K562 (cell line): ENCODE measurements around the gene LXN. TPM values are rescaled to one million over a fixed set of nuclear protein-coding genes. Genes with fewer than 3 reads are reported as not detected.

Source experiments
- ARHGAP35 ChIP-seq: fragments of 450-650 bp; IDR thresholded peaks from 2 replicates; pipeline ENCODE4 v1.6.1; 2018; ENCODE audit not compliant: partially characterized antibody
- ATF7 ChIP-seq: fragments of 450-650 bp; IDR thresholded peaks from 2 replicates; pipeline ENCODE4 v1.7.1; 2014; ENCODE audit warnings: mild to moderate bottlenecking, moderate library complexity
- FOXA1 ChIP-seq: fragments of 450-650 bp; IDR thresholded peaks from 2 replicates; pipeline ENCODE4 v1.6.1; 2016; ENCODE audit warnings: mild to moderate bottlenecking, borderline replicate concordance
- GABPB2 ChIP-seq: fragments of 250-450 bp; sonication (Bioruptor Pico); conservative IDR thresholded peaks from 2 replicates; pipeline ENCODE4 v1.5.1; 2021; ENCODE audit warnings: mild to moderate bottlenecking
- HCFC1 ChIP-seq: IDR thresholded peaks from 2 replicates; pipeline ENCODE4 v1.6.1; 2012; ENCODE audit warnings: low read depth, low read length, improper control_type of control experiment
- ILF3 ChIP-seq: fragments of 450-650 bp; IDR thresholded peaks from 2 replicates; pipeline ENCODE4 v1.6.1; 2018; ENCODE audit warnings: antibody characterized with exemption, mild to moderate bottlenecking, moderate library complexity, borderline replicate concordance
- IRF9 ChIP-seq: fragments of 450-650 bp; IDR thresholded peaks from 2 replicates; pipeline ENCODE4 v1.6.1; 2016; ENCODE audit warnings: missing biosample characterization, missing genetic modification characterization
- NBN ChIP-seq: fragments of 450-650 bp; IDR thresholded peaks from 2 replicates; pipeline ENCODE4 v1.6.1; 2016; ENCODE audit warnings: low read depth, mild to moderate bottlenecking
- NRF1 ChIP-seq, 2 experiments: fragments of 450-650 bp; IDR thresholded peaks in 1 of 2; conservative IDR thresholded peaks in 1 of 2; 2 replicates each; pipeline ENCODE4 v1.6.1; 2014; ENCODE audit warnings: mild to moderate bottlenecking in 2 of 2
- PPARD ChIP-seq: fragments of 250-450 bp; sonication (Bioruptor Pico); IDR thresholded peaks from 2 replicates; pipeline ENCODE4 v1.8.0; 2022; ENCODE audit warnings: inconsistent platforms, mild to moderate bottlenecking, moderate library complexity
- RBM34 ChIP-seq: fragments of 200-400 bp; formaldehyde crosslinking; IDR thresholded peaks from 2 replicates; pipeline ENCODE4 v1.6.1; 2018; ENCODE audit warnings: low read length, borderline replicate concordance; ENCODE audit not compliant: insufficient read depth
- SAFB ChIP-seq: fragments of 200-400 bp; formaldehyde crosslinking; IDR thresholded peaks from 2 replicates; pipeline ENCODE4 v1.6.1; 2017; ENCODE audit warnings: low read depth, low read length, borderline replicate concordance
- XRCC5 ChIP-seq: fragments of 200-400 bp; formaldehyde crosslinking; IDR thresholded peaks from 2 replicates; pipeline ENCODE4 v1.6.1; 2017; ENCODE audit warnings: low read depth, mild to moderate bottlenecking, low read length
- ZBTB34 ChIP-seq: fragments of 250-450 bp; sonication (Bioruptor Pico); IDR thresholded peaks from 2 replicates; pipeline ENCODE4 v1.8.0; 2021; ENCODE audit warnings: mild to moderate bottlenecking, moderate library complexity
- ZEB2 ChIP-seq: fragments of 450-650 bp; IDR thresholded peaks from 2 replicates; pipeline ENCODE4 v1.6.1; 2016
- ZNF324 ChIP-seq: fragments of 250-450 bp; sonication (Bioruptor Pico); IDR thresholded peaks from 2 replicates; pipeline ENCODE4 v1.4.0; 2020; ENCODE audit warnings: mild to moderate bottlenecking
- ZNF444 ChIP-seq: fragments of 250-450 bp; sonication (Bioruptor Pico); IDR thresholded peaks from 2 replicates; pipeline ENCODE4 v1.4.0; 2020; ENCODE audit warnings: mild to moderate bottlenecking, moderate library complexity
- polyA plus RNA-seq, 8 experiments: library from polyadenylated mRNA; depleted of rRNA in 4 of 8; stranded (reverse) in 5 of 8; unstranded in 3 of 8; fragments of >200 nt; fragmentation: Nextera tagmentation in 2 of 8; fragmentation: Illumina TruSeq in 1 of 8; extraction: Ambion mirVana in 2 of 8; extraction: Trizol in 1 of 8; gene quantifications; 2 replicates each; pipeline versions ENCODE4 v1.2.1 to v1.2.3, GENCODE V29; 2011 to 2014; ENCODE audit warnings: inconsistent platforms in 1 of 8, missing spikeins in 1 of 8
- total RNA-seq, 7 experiments: library from RNA; depleted of rRNA in 6 of 7; stranded (reverse); fragments of >200 nt in 6 of 7; fragmentation: Illumina TruSeq in 2 of 7; extraction: Trizol in 2 of 7; gene quantifications; 2 replicates each; pipeline versions ENCODE4 v1.2.1 to v1.2.3, GENCODE V29; 2011 to 2021; ENCODE audit warnings: low replicate concordance in 1 of 7
- TF ChIP-seq, protein P1 (sequence below), 2 experiments: IDR thresholded peaks; 2 replicates each; pipeline ENCODE4 v1.6.1; 2012; ENCODE audit warnings: improper control_type of control experiment in 2 of 2, low read depth in 2 of 2, low read length in 2 of 2, borderline replicate concordance in 1 of 2
- TF ChIP-seq, protein P2 (sequence below): fragments of 250-450 bp; sonication (Bioruptor Pico); IDR thresholded peaks from 2 replicates; pipeline ENCODE4 v1.4.0; 2020; ENCODE audit warnings: borderline replicate concordance
- TF ChIP-seq, protein P3 (sequence below): fragments of 250-450 bp; sonication (Bioruptor Pico); IDR thresholded peaks from 2 replicates; pipeline ENCODE4 v1.5.0; 2020; ENCODE audit warnings: mild to moderate bottlenecking

LXN gene
- total and polyA plus RNA-seq, 9 of the 15 experiments (the other 6 are each of a cell fraction or from before 2014, with no cell fraction given): 0.08 to 0.13 TPM; not detected in 7

- TF ChIP-seq SAFB (no peak), ZNF324 (CRISPR knock-in tag) (no peak), FOXA1 (no peak), ATF7 (peak; percentile 82; the same call in 1 of the 2 replicates), NBN (peak; percentile 85), HCFC1 (peak; percentile 87), ZNF444 (no peak), XRCC5 (peak; percentile 48; the same call in 1 of the 2 replicates), ARHGAP35 (no peak), GABPB2 (CRISPR knock-in tag) (no peak), NRF1 (conservative IDR thresholded peaks at IDR 0.05 in 1 of 2, IDR thresholded peaks at IDR 0.05 in 1 of 2) (peak; percentile 52 to 58; a peak in 3 of 4 replicates), ZBTB34 (CRISPR knock-in tag) (no peak), PPARD (CRISPR knock-in tag) (no peak), ILF3 (no peak), RBM34 (no peak), ZEB2 (0 out of 2 replicates have a peak, but pooled peaks have one; percentile 25), IRF9 (tag) (no peak)
- TF ChIP-seq, protein P1, sequence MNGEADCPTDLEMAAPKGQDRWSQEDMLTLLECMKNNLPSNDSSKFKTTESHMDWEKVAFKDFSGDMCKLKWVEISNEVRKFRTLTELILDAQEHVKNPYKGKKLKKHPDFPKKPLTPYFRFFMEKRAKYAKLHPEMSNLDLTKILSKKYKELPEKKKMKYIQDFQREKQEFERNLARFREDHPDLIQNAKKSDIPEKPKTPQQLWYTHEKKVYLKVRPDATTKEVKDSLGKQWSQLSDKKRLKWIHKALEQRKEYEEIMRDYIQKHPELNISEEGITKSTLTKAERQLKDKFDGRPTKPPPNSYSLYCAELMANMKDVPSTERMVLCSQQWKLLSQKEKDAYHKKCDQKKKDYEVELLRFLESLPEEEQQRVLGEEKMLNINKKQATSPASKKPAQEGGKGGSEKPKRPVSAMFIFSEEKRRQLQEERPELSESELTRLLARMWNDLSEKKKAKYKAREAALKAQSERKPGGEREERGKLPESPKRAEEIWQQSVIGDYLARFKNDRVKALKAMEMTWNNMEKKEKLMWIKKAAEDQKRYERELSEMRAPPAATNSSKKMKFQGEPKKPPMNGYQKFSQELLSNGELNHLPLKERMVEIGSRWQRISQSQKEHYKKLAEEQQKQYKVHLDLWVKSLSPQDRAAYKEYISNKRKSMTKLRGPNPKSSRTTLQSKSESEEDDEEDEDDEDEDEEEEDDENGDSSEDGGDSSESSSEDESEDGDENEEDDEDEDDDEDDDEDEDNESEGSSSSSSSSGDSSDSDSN (IDR thresholded peaks at IDR 0.05; ENCODE audit: borderline replicate concordance in 1 of 2, low read depth in 2 of 2, low read length in 2 of 2): peak in 1 of 2 experiments; percentile 67; a peak in 1 of 4 replicates
- TF ChIP-seq, protein P2, sequence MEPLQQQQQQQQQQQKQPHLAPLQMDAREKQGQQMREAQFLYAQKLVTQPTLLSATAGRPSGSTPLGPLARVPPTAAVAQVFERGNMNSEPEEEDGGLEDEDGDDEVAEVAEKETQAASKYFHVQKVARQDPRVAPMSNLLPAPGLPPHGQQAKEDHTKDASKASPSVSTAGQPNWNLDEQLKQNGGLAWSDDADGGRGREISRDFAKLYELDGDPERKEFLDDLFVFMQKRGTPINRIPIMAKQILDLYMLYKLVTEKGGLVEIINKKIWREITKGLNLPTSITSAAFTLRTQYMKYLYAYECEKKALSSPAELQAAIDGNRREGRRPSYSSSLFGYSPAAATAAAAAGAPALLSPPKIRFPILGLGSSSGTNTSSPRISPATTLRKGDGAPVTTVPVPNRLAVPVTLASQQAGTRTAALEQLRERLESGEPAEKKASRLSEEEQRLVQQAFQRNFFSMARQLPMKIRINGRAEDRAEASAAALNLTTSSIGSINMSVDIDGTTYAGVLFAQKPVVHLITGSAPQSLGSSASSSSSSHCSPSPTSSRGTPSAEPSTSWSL: 0 out of 2 replicates have a peak, but pooled peaks have one; percentile 52
- TF ChIP-seq, protein P3, sequence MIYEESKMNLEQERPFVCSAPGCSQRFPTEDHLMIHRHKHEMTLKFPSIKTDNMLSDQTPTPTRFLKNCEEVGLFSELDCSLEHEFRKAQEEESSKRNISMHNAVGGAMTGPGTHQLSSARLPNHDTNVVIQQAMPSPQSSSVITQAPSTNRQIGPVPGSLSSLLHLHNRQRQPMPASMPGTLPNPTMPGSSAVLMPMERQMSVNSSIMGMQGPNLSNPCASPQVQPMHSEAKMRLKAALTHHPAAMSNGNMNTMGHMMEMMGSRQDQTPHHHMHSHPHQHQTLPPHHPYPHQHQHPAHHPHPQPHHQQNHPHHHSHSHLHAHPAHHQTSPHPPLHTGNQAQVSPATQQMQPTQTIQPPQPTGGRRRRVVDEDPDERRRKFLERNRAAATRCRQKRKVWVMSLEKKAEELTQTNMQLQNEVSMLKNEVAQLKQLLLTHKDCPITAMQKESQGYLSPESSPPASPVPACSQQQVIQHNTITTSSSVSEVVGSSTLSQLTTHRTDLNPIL: no peak
Observed at GRCh38 chr3:158644345-158644908, 28.0 kb downstream of the LXN start, which contains the start of gene GFM1 (continued).
